ENCODE results near the gene TRPV5.

DNA sequence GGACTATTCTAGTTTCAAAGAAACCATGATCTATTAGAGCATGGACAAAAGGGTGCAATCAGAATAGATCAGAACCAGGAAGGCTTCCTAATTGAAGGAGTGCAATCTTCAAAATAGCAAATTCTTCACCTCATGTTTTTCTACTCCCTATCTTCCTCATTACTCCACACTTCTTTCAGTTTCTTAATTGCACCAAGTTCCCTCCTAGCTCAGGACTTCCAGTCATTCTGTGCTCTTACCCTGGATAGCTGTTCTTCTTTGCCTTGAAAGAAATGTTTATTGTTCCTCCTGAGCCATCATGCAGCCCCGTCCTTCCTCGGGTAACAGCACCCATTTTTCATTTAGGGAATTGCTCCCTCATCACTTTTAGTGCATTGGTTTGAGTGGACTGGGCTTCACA, 23.1 kb downstream of the TRPV5 start:
- TF ChIP-seq, protein P1, sequence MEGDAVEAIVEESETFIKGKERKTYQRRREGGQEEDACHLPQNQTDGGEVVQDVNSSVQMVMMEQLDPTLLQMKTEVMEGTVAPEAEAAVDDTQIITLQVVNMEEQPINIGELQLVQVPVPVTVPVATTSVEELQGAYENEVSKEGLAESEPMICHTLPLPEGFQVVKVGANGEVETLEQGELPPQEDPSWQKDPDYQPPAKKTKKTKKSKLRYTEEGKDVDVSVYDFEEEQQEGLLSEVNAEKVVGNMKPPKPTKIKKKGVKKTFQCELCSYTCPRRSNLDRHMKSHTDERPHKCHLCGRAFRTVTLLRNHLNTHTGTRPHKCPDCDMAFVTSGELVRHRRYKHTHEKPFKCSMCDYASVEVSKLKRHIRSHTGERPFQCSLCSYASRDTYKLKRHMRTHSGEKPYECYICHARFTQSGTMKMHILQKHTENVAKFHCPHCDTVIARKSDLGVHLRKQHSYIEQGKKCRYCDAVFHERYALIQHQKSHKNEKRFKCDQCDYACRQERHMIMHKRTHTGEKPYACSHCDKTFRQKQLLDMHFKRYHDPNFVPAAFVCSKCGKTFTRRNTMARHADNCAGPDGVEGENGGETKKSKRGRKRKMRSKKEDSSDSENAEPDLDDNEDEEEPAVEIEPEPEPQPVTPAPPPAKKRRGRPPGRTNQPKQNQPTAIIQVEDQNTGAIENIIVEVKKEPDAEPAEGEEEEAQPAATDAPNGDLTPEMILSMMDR (IDR thresholded peaks at IDR 0.05; ENCODE audit: poor library complexity) = no peak
- TF ChIP-seq EZH2 (IDR thresholded peaks at IDR 0.05; ENCODE audit: borderline replicate concordance) (no peak), EZH2phosphoT487 (IDR thresholded peaks at IDR 0.05; ENCODE audit: low read depth, severe bottlenecking, unreplicated experiment) (no peak)

All from hepatocyte (in vitro differentiated cells).